ENCODE measurements around the gene GALNT7.

Gene GALNT7

GRCh38 chr4:173252024-173252935 is 83.7 kb downstream of the GALNT7 start:
- no peaks in the 10 kb centered on the region for H3K27me3 ChIP-seq (replicated peaks)
- no peaks in the 10 kb centered on the region for H3K36me3 ChIP-seq (replicated peaks)
- H3K4me3 ChIP-seq (ENCODE audit: low read depth, low read length), result no peak overlapping the region
- peak; percentile 100 for DNase-seq
- H3K27ac ChIP-seq, result peak overlapping the region; percentile 21
- no peak for TF ChIP-seq CTCF (IDR thresholded peaks at IDR 0.05; ENCODE audit: low read depth, low read length, missing control alignments)
- in situ Hi-C loops (cut with HindIII; ENCODE audit: low pct_ligation_motif_present, low sequenced_read_pairs), result loop anchor here (25.0 kb wide), 1 partner anchor 240 kb away; no protein-coding TSS in a partner anchor

GRCh38 chr4:173253561-173253960 is 85.0 kb downstream of the GALNT7 start:
- in situ Hi-C loops (cut with HindIII; ENCODE audit: low pct_ligation_motif_present, low sequenced_read_pairs), result loop anchor here (25.0 kb wide), 1 partner anchor 241 kb away; no protein-coding TSS in a partner anchor
- H3K27ac ChIP-seq, result no peak overlapping the region
- H3K27me3 ChIP-seq (replicated peaks), result no peaks in the 10 kb centered on the region
- no peak for TF ChIP-seq CTCF (IDR thresholded peaks at IDR 0.05; ENCODE audit: low read depth, low read length, missing control alignments)
- H3K36me3 ChIP-seq (replicated peaks), result no peaks in the 10 kb centered on the region
- H3K4me3 ChIP-seq (ENCODE audit: low read depth, low read length), result no peak overlapping the region
- DNase-seq, result no peak

- Histone ChIP-seq H3K4me3 (ENCODE audit: low read depth, low read length) (no peak overlapping the region), H3K27ac (no peak overlapping the region), H3K36me3 (replicated peaks) (no peaks in the 10 kb centered on the region), H3K27me3 (replicated peaks) (no peaks in the 10 kb centered on the region)
- no peak for TF ChIP-seq CTCF (IDR thresholded peaks at IDR 0.05; ENCODE audit: low read depth, low read length, missing control alignments)
- no peak for DNase-seq
- in situ Hi-C loops (cut with HindIII; ENCODE audit: low pct_ligation_motif_present, low sequenced_read_pairs), result loop anchor here (25.0 kb wide), 1 partner anchor 242 kb away; no protein-coding TSS in a partner anchor
These were observed 86.0 kb downstream of the GALNT7 start for GRCh38 chr4:173254646-173255045.

GRCh38 chr4:173256825-173257224 is 88.2 kb downstream of the GALNT7 start:
- Histone ChIP-seq H3K27me3 (replicated peaks) (no peaks in the 10 kb centered on the region), H3K36me3 (replicated peaks) (no peaks in the 10 kb centered on the region), H3K27ac (no peak overlapping the region), H3K4me3 (ENCODE audit: low read depth, low read length) (no peak overlapping the region)
- no peak for TF ChIP-seq CTCF (IDR thresholded peaks at IDR 0.05; ENCODE audit: low read depth, low read length, missing control alignments)
- in situ Hi-C loops (cut with HindIII; ENCODE audit: low pct_ligation_motif_present, low sequenced_read_pairs), result loop anchor here (25.0 kb wide), 1 partner anchor 245 kb away; no protein-coding TSS in a partner anchor
- no peak for DNase-seq

- no peak overlapping the region for H3K4me3 ChIP-seq (ENCODE audit: low read depth, low read length)
- H3K27me3 ChIP-seq (replicated peaks), result no peaks in the 10 kb centered on the region
- no peak overlapping the region for H3K27ac ChIP-seq
- DNase-seq, result peak; percentile 65
- in situ Hi-C loops (cut with HindIII; ENCODE audit: low pct_ligation_motif_present, low sequenced_read_pairs), result loop anchor here (25.0 kb wide), 1 partner anchor 246 kb away; no protein-coding TSS in a partner anchor
- no peaks in the 10 kb centered on the region for H3K36me3 ChIP-seq (replicated peaks)
- peak; percentile 90 for TF ChIP-seq CTCF (IDR thresholded peaks at IDR 0.05; ENCODE audit: low read depth, low read length, missing control alignments)
These were observed 89.4 kb downstream of the GALNT7 start for GRCh38 chr4:173257732-173258717.

Data from brain microvascular endothelial cell (primary cell).